CD4-positive, CD25-positive, alpha-beta regulatory T cell (primary cell): ENCODE measurements around the gene DDX18. TPM values are rescaled to one million over a fixed set of nuclear protein-coding genes. Genes with fewer than 3 reads are reported as not detected.

Experiments used
- ATAC-seq, 2 donors: fragments of 150-1000 bp; cut with Tn5 transposase; one replicate each; pipeline ENCODE4 v1.10.0; 2021; ENCODE audit warnings: low read depth in 2 of 2, moderate number of reproducible peaks in 2 of 2, moderate library complexity in 1 of 2
- DNase-seq, 3 donors: peaks; one replicate each; pipeline versions ENCODE4 v3.0.0 to v3.0.0-alpha.2; 2012 to 2022; ENCODE audit warnings: mixed read lengths in 1 of 3
- H3K27ac ChIP-seq: one replicate; pipeline ENCODE4 v1.7.0; 2013; ENCODE audit warnings: mild to moderate bottlenecking, low read length; ENCODE audit not compliant: insufficient read depth, poor library complexity, severe bottlenecking
- H3K27me3 ChIP-seq: one replicate; pipeline ENCODE4 v1.7.0; 2013; ENCODE audit warnings: low read length; ENCODE audit not compliant: control insufficient read depth, insufficient read depth
- H3K36me3 ChIP-seq: one replicate; pipeline ENCODE4 v1.7.0; 2013; ENCODE audit warnings: mild to moderate bottlenecking, low read length, moderate library complexity; ENCODE audit not compliant: control insufficient read depth, insufficient read depth
- H3K4me1 ChIP-seq: 2 replicates; pipeline ENCODE4 v1.7.0; 2013; ENCODE audit warnings: mild to moderate bottlenecking, low read length; ENCODE audit not compliant: insufficient read depth, control insufficient read depth, poor library complexity, severe bottlenecking
- H3K4me3 ChIP-seq: one replicate; pipeline ENCODE4 v1.7.0; 2013; ENCODE audit warnings: low read depth, mild to moderate bottlenecking, low read length, moderate library complexity
- H3K9me3 ChIP-seq, 2 experiments: 1 replicate in 1 of 2; 2 replicates in 1 of 2; pipeline ENCODE4 v1.7.0; 2013; ENCODE audit warnings: low read length in 2 of 2, mild to moderate bottlenecking in 1 of 2, moderate library complexity in 1 of 2; ENCODE audit not compliant: control insufficient read depth in 2 of 2
- H3K27ac Mint-ChIP-seq, 3 donors: one replicate each; pipeline ENCODE4 v1.8.0; 2020 to 2022; ENCODE audit warnings: mild to moderate bottlenecking in 3 of 3, mixed read lengths in 3 of 3, moderate library complexity in 2 of 3
- H3K27me3 Mint-ChIP-seq: one replicate; pipeline ENCODE4 v1.8.0; 2022; ENCODE audit warnings: mild to moderate bottlenecking, mixed read lengths
- H3K36me3 Mint-ChIP-seq: one replicate; pipeline ENCODE4 v1.8.0; 2020; ENCODE audit warnings: mixed read lengths
- H3K4me1 Mint-ChIP-seq, 4 donors: one replicate each; pipeline ENCODE4 v1.8.0; 2020 to 2022; ENCODE audit warnings: mixed read lengths in 4 of 4, mild to moderate bottlenecking in 1 of 4
- H3K4me3 Mint-ChIP-seq, 4 donors: one replicate each; pipeline ENCODE4 v1.8.0; 2020 to 2022; ENCODE audit warnings: mild to moderate bottlenecking in 4 of 4, mixed read lengths in 4 of 4, moderate library complexity in 3 of 4
- H3K9me3 Mint-ChIP-seq, 7 donors: one replicate each; pipeline ENCODE4 v1.8.0; 2020 to 2022; ENCODE audit warnings: mixed read lengths in 7 of 7, mild to moderate bottlenecking in 3 of 7, moderate library complexity in 2 of 7
- polyA plus RNA-seq, 4 donors: library from polyadenylated mRNA; unstranded; fragments of 300-500 nt; fragmentation: Illumina TruSeq; gene quantifications; one replicate each; pipeline ENCODE4 v1.2.3, GENCODE V29; 2021
- total RNA-seq: library from RNA; stranded (reverse); gene quantifications from one replicate; pipeline ENCODE4 v1.2.3, GENCODE V29; 2022

Gene DDX18
- total RNA-seq (120 TPM), polyA plus RNA-seq (10 to 100 TPM; 35.6 to 47.0 (median 39.2) TPM)

- peaks cover 37% of the 10 kb centered on the region for H3K4me1 ChIP-seq
- H3K27ac ChIP-seq, result peak within 1 kb of the TSS; percentile 98
- ATAC-seq (peak; percentile 91 to 94), DNase-seq (peak; percentile 97 to 99 (median 99))
- H3K4me1 Mint-ChIP-seq, result peaks cover 8 to 54% (median 43%) of the 10 kb centered on the region in 4 donors
- peak within 1 kb of the TSS; percentile 97 to 99 (median 99) for H3K27ac Mint-ChIP-seq
- H3K27me3 ChIP-seq, result no peaks in the 10 kb centered on the region
- H3K36me3 ChIP-seq, result peaks cover 27% of the 10 kb centered on the region
- H3K9me3 ChIP-seq, result no peaks in the 10 kb centered on the region
- H3K36me3 Mint-ChIP-seq, result peaks cover 26% of the 10 kb centered on the region
- peak within 1 kb of the TSS; percentile 93 for H3K4me3 ChIP-seq
- peaks cover 5% of the 10 kb centered on the region for H3K27me3 Mint-ChIP-seq
- no peaks in the 10 kb centered on the region for H3K9me3 Mint-ChIP-seq
- peak within 1 kb of the TSS; percentile 85 to 96 (median 90) for H3K4me3 Mint-ChIP-seq
Measured at GRCh38 chr2:117814417-117815264, at the start of gene DDX18. Gene DDX18 (plus strand): TSS chr2:117814691. CDS start chr2:117814778, 87 bp downstream.

DNA sequence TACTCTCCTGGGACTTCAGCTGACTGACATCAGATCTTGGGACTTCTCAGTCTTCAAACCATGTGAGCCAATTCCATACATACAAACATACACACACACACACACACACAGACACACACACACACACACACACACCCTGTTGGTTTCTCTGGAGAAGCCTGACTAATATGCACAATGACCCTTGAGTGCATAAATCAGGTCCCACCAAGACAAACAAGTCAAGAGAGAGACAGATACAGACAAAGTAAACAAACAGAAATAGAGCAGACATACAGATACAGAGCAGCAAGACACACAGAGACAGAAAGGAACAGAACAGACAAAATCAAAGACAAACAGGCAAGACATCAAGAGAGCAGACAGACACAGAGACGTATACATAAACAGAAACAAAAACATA is 43.8 kb upstream of the DDX18 start:
- H3K4me3 ChIP-seq, result no peak overlapping the region
- no peaks in the 10 kb centered on the region for H3K36me3 ChIP-seq
- Mint-ChIP-seq H3K27me3 (peaks cover 13% of the 10 kb centered on the region), H3K36me3 (no peaks in the 10 kb centered on the region), H3K4me1 (no peaks in the 10 kb centered on the region), H3K9me3 (peaks cover 0 to 2% (median 0%) of the 10 kb centered on the region in 7 donors), H3K27ac (no peak overlapping the region), H3K4me3 (no peak overlapping the region)
- H3K27me3 ChIP-seq, result peaks cover 5% of the 10 kb centered on the region
- no peaks in the 10 kb centered on the region for H3K9me3 ChIP-seq
- no peak overlapping the region for H3K27ac ChIP-seq
- no peaks in the 10 kb centered on the region for H3K4me1 ChIP-seq
- no peak for ATAC-seq
- DNase-seq, result no peak

DNA sequence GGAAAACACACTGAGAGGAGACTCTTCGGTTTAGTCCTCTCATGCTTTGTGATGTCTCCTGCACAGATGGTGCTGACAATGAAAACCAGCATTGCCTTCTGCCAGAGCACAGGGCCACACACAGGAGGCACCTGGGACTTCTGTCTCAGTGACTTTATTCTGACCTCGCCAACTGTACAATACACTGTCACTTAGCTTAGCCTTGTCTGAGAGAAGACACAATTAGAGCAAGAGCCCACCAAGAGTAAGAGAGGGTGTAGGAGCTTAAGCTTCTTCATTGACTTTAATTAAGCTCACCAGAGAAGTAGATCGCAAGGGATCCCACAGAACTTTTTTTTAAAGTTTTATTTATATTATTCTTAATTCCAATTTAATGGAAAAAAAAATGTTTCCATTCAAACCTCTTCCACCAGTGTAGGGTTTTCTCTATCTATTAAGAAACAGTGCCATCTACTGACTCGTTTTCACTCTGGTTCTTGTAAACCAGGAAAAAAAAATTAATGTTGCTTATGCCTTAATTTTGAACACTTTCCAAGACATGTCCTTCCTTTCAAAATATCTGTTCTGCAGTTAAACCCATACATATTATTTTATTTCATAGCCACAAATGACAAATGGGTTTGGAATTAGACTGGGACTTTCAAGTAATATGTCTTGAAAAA is 42.4 kb upstream of the DDX18 start:
- no peak overlapping the region for H3K4me3 Mint-ChIP-seq
- Histone ChIP-seq H3K4me3 (no peak overlapping the region), H3K36me3 (no peaks in the 10 kb centered on the region), H3K4me1 (no peaks in the 10 kb centered on the region), H3K9me3 (no peaks in the 10 kb centered on the region), H3K27me3 (peaks cover 5% of the 10 kb centered on the region), H3K27ac (no peak overlapping the region)
- H3K4me1 Mint-ChIP-seq, result no peaks in the 10 kb centered on the region
- H3K36me3 Mint-ChIP-seq, result no peaks in the 10 kb centered on the region
- peak overlapping the region in 1 of 3 donors; percentile 35 for H3K27ac Mint-ChIP-seq
- no peak for DNase-seq
- H3K9me3 Mint-ChIP-seq, result peaks cover 0 to 2% (median 0%) of the 10 kb centered on the region in 7 donors
- peaks cover 13% of the 10 kb centered on the region for H3K27me3 Mint-ChIP-seq
- ATAC-seq, result no peak

DNA sequence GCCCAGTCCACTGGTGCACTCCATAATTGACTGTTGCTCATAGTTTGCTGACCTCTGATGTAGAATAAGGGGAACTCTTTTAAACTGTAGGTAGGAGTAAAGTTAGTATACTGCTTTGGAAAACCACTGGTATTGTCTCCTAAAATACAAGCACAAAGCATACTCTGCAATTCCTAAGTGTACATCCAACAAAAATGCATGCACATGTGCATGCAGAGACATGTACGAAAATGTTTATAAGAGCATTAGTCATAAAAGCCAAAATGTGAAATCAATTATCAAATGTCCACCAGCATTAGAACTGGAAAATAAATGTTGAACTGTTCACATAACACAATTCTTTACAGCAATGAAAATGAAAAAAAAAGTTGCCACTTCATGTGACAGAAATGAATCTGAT is 39.8 kb upstream of the DDX18 start:
- peaks cover 0 to 2% (median 0%) of the 10 kb centered on the region in 7 donors for H3K9me3 Mint-ChIP-seq
- H3K4me3 ChIP-seq, result no peak overlapping the region
- no peaks in the 10 kb centered on the region for H3K4me1 Mint-ChIP-seq
- H3K27me3 Mint-ChIP-seq, result peaks cover 13% of the 10 kb centered on the region
- H3K27ac ChIP-seq, result no peak overlapping the region
- no peaks in the 10 kb centered on the region for H3K4me1 ChIP-seq
- no peak overlapping the region for H3K27ac Mint-ChIP-seq
- ATAC-seq (no peak), DNase-seq (no peak)
- H3K9me3 ChIP-seq, result no peaks in the 10 kb centered on the region
- H3K4me3 Mint-ChIP-seq, result no peak overlapping the region
- peaks cover 3% of the 10 kb centered on the region for H3K27me3 ChIP-seq
- no peaks in the 10 kb centered on the region for H3K36me3 ChIP-seq
- H3K36me3 Mint-ChIP-seq, result no peaks in the 10 kb centered on the region

DNA sequence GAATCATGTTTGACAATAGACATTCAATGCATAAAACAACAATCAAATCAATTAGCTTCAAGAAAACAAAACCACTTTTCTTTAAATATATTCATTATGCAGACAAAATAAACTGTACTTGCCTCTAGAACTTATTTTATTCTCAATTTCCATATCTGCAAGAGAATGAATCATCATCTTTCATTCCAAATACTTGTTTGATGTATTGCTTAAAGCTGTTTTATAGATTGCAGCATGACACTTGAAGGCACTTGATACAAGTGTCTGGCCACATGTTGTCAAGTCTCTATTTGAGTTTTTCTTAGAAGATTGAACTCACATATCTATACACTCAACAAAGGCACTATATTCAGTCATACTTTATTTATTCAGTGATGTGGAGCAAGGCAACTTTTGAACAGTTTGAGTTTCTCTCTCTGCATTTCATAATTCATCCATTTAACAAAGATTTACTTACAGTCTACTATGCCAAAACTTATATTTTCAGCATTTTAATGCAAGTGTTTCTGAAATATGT is 38.7 kb upstream of the DDX18 start:
- no peaks in the 10 kb centered on the region for H3K9me3 ChIP-seq
- H3K4me1 ChIP-seq, result no peaks in the 10 kb centered on the region
- no peaks in the 10 kb centered on the region for H3K36me3 ChIP-seq
- no peak overlapping the region for H3K4me3 ChIP-seq
- Mint-ChIP-seq H3K27ac (no peak overlapping the region), H3K36me3 (no peaks in the 10 kb centered on the region), H3K9me3 (peaks cover 0 to 5% (median 0%) of the 10 kb centered on the region in 7 donors), H3K4me1 (no peaks in the 10 kb centered on the region), H3K27me3 (peaks cover 13% of the 10 kb centered on the region), H3K4me3 (no peak overlapping the region)
- H3K27me3 ChIP-seq, result peaks cover 2% of the 10 kb centered on the region
- DNase-seq (no peak), ATAC-seq (no peak)
- H3K27ac ChIP-seq, result no peak overlapping the region

DNA sequence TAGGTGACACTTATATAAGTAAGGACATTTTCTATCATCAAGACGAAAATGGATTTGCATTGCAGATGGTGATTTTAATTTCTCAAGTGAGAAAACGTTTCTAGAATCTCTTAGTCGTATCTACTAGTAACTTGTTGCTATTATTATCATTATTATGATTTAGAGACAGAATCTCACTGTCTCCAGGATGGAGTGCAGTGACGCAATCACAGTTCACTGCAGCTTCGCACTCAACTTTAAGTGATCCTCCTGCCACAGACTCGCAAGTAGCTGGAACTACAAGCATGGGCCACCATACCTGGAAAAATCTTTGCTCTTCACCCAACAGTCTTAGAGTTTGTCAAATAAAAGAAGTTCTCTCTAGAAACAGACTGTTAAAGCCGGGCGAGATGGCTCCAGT is 37.6 kb upstream of the DDX18 start:
- peaks cover 13% of the 10 kb centered on the region for H3K27me3 Mint-ChIP-seq
- H3K4me3 ChIP-seq, result no peak overlapping the region
- no peaks in the 10 kb centered on the region for H3K36me3 Mint-ChIP-seq
- H3K4me3 Mint-ChIP-seq, result no peak overlapping the region
- H3K36me3 ChIP-seq, result no peaks in the 10 kb centered on the region
- H3K9me3 Mint-ChIP-seq, result peaks cover 0 to 6% (median 0%) of the 10 kb centered on the region in 7 donors
- no peaks in the 10 kb centered on the region for H3K4me1 ChIP-seq
- H3K27ac ChIP-seq, result no peak overlapping the region
- H3K9me3 ChIP-seq, result no peaks in the 10 kb centered on the region
- DNase-seq (no peak), ATAC-seq (no peak)
- no peak overlapping the region for H3K27ac Mint-ChIP-seq
- peaks cover 2% of the 10 kb centered on the region for H3K27me3 ChIP-seq
- H3K4me1 Mint-ChIP-seq, result no peaks in the 10 kb centered on the region

DNA sequence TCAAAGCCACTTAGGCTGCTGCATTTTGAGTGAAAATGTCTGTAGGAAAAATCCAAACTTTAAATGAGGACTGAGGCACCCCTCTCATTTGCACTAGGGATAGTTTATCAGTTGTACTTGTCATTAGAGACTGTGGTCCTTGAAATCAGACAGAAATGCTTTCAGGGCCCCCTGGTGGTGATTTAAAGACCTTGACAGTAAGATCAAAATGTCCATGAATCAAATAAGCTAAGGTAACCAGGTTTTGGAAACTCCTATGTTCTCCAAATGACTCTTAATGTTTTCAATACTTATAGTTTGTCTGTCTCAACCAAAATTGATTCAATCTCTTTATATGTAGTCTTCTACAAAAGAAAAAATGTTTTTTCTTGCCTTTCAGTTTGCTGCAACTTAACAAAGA is 28.8 kb upstream of the DDX18 start:
- no peak overlapping the region for H3K4me3 Mint-ChIP-seq
- DNase-seq (peak; percentile 3 to 63 (median 39)), ATAC-seq (peak in 1 of 2 donors; percentile 37)
- peaks cover 0 to 4% of the 10 kb centered on the region in 2 experiments for H3K9me3 ChIP-seq
- no peaks in the 10 kb centered on the region for H3K27me3 Mint-ChIP-seq
- H3K27ac Mint-ChIP-seq, result no peak overlapping the region
- peaks cover 0 to 10% (median 2%) of the 10 kb centered on the region in 7 donors for H3K9me3 Mint-ChIP-seq
- no peaks in the 10 kb centered on the region for H3K27me3 ChIP-seq
- no peaks in the 10 kb centered on the region for H3K4me1 ChIP-seq
- no peaks in the 10 kb centered on the region for H3K4me1 Mint-ChIP-seq
- no peaks in the 10 kb centered on the region for H3K36me3 Mint-ChIP-seq
- H3K27ac ChIP-seq, result no peak overlapping the region
- no peak overlapping the region for H3K4me3 ChIP-seq
- H3K36me3 ChIP-seq, result no peaks in the 10 kb centered on the region
